Muscle of leg (tissue), 11 donors: Measurements from ENCODE around the gene FKBP2. TPM values are rescaled to one million over a fixed set of nuclear protein-coding genes. Genes with fewer than 3 reads are reported as not detected.

Experiments
- DNase-seq: peaks from one replicate; pipeline ENCODE4 v3.0.0; 2013
- H3K27ac ChIP-seq: one replicate; pipeline ENCODE4 v1.5.1; 2013; ENCODE audit warnings: mild to moderate bottlenecking, low read length, control low read depth
- H3K27me3 ChIP-seq: one replicate; pipeline ENCODE4 v1.6.1; 2013; ENCODE audit warnings: low read length; ENCODE audit not compliant: control insufficient read depth, insufficient read depth
- H3K36me3 ChIP-seq: one replicate; pipeline ENCODE4 v1.6.1; 2013; ENCODE audit warnings: low read length; ENCODE audit not compliant: control insufficient read depth, insufficient read depth
- H3K4me1 ChIP-seq: one replicate; pipeline ENCODE4 v1.6.1; 2013; ENCODE audit warnings: low read length; ENCODE audit not compliant: control insufficient read depth, insufficient read depth
- H3K4me3 ChIP-seq: one replicate; pipeline ENCODE4 v1.5.1; 2013; ENCODE audit warnings: low read length, control low read depth
- H3K9me3 ChIP-seq: replicated peaks from 2 replicates; pipeline ENCODE4 v1.6.1; 2013; ENCODE audit warnings: low read depth, low read length; ENCODE audit not compliant: control insufficient read depth
- WGBS: methylation state at CpG from one replicate; pipeline ENCODE4 v1.1.5; 2013; ENCODE audit warnings: missing lambda C conversion rate; ENCODE audit not compliant: insufficient coverage; 5-methylcytosine and 5-hydroxymethylcytosine counted together
- polyA plus RNA-seq, 8 donors: library from polyadenylated mRNA; unstranded; fragments of 120-200 nt; gene quantifications; one replicate each; pipeline versions ENCODE4 v1.2.1 to v1.2.3, GENCODE V29; 2013; ENCODE audit warnings: inconsistent platforms in 1 of 8, low replicate concordance in 1 of 8; ENCODE audit not compliant: insufficient read length in 8 of 8, insufficient read depth in 1 of 8
- total RNA-seq: library from RNA; stranded (reverse); fragments of 120-200 nt; gene quantifications from one replicate; pipeline ENCODE4 v1.2.4, GENCODE V29; 2013

Gene FKBP2
- total and polyA plus RNA-seq, 9 donors = 40.4 to 60.6 (median 53.8) TPM

DNA sequence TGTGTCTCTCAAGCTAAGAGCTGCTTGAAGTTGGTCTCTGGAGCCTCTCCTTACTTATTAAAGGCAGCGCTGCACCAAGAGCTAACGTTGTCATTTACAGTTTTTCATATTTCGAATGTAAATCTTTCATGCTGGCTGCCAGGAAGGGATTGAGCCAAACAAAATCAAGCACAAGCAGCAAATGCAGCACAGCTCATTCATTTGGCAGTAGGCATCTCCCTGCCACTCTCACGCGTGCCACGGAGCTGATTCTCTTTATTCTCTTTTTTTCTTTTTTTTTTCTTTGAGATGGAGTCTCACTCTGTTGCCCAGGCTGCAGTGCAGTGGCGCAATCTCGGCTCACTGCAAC is 8.0 kb upstream of the FKBP2 start:
- WGBS = 83% methylated on average over 5 of the region's 8 CpGs
- Histone ChIP-seq H3K4me1 (peaks cover 50% of the 10 kb centered on the region), H3K9me3 (no peaks in the 10 kb centered on the region), H3K27me3 (no peaks in the 10 kb centered on the region), H3K36me3 (peaks cover 17% of the 10 kb centered on the region), H3K27ac (no peak overlapping the region), H3K4me3 (no peak overlapping the region)
- peak; percentile 15 for DNase-seq

- peaks cover 57% of the 10 kb centered on the region for H3K4me1 ChIP-seq
- peaks cover 27% of the 10 kb centered on the region for H3K36me3 ChIP-seq
- DNase-seq = peak; percentile 84
- no peaks in the 10 kb centered on the region for H3K9me3 ChIP-seq
- H3K27ac ChIP-seq = peak within 1 kb of the TSS; percentile 70
- no peaks in the 10 kb centered on the region for H3K27me3 ChIP-seq
- 3% methylated on average over 37 of the region's 62 CpGs for WGBS
- H3K4me3 ChIP-seq = peak within 1 kb of the TSS; percentile 56
Measured at GRCh38 chr11:64233913-64234586, 6.8 kb upstream of the FKBP2 start, which contains the start of gene VEGFB. Gene VEGFB (plus strand): TSS chr11:64234584. CDS start chr11:64234834, 250 bp downstream.

DNA sequence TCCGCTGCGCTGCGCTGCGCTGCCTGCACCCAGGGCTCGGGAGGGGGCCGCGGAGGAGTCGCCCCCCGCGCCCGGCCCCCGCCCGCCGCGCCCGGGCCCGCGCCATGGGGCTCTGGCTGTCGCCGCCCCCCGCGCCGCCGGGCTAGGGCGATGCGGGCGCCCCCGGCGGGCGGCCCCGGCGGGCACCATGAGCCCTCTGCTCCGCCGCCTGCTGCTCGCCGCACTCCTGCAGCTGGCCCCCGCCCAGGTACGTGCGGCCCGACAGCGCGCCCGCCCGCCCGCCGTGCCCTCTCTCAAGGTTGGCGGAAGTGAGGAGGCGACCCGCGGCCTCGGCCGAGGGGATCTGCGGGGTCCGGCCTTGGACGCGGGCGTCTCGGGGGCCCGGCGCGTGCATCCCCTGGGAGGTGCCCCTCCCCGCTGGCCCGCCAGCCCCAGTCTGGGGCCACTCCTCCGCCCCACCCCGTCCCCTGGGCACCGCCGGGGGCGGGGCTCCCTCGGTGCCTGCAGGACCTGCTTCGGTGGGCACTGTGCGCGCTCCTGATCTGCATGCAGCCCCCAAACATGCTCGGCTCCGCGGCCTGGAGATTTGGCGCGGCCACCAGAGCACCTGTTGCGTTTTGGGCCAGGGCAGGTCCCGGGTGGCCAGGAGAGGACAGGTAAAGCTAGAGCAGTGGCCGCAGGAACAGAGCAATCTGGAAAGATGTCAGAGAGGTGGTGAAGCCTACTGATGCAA is 6.1 kb upstream of the FKBP2 start:
- under 1% methylated on average over 80 of the region's 80 CpGs for WGBS
- Histone ChIP-seq H3K27me3 (no peaks in the 10 kb centered on the region), H3K27ac (peak overlapping the region; percentile 55), H3K36me3 (peaks cover 27% of the 10 kb centered on the region), H3K4me3 (peak overlapping the region; percentile 53), H3K9me3 (no peaks in the 10 kb centered on the region), H3K4me1 (peaks cover 52% of the 10 kb centered on the region)
- DNase-seq = peak; percentile 58

DNA sequence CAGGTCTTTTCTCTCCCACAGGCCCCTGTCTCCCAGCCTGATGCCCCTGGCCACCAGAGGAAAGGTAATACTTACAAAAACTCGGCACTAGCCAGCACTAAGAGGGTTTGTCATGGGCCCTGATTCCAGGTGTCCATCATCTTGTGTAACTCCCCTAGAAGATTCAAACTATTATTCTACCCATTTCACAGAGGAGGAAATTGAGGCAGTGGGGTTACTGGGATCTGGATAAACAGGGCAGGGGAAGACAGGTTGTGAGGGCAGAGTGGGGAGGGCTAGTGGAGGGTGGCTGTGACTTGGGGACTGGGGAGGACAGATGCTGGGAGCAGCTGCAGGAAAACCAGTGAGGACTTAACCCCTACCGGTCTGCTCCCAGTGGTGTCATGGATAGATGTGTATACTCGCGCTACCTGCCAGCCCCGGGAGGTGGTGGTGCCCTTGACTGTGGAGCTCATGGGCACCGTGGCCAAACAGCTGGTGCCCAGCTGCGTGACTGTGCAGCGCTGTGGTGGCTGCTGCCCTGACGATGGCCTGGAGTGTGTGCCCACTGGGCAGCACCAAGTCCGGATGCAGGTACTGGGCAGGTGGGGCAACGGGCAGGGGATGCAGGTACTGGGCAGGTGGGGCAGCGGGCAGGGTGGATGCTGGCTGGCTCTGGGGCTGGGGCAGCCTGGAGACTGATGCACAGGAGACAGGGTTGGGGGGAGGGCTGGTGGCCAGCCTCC is 5.3 kb upstream of the FKBP2 start:
- H3K9me3 ChIP-seq = no peaks in the 10 kb centered on the region
- H3K4me3 ChIP-seq = peak overlapping the region; percentile 53
- H3K4me1 ChIP-seq = peaks cover 58% of the 10 kb centered on the region
- 88% methylated on average over 11 of the region's 12 CpGs for WGBS
- H3K27ac ChIP-seq = peak overlapping the region; percentile 55
- peaks cover 29% of the 10 kb centered on the region for H3K36me3 ChIP-seq
- no peaks in the 10 kb centered on the region for H3K27me3 ChIP-seq
- peak; percentile 32 for DNase-seq

- peak; percentile 21 for DNase-seq
- Histone ChIP-seq H3K4me3 (no peak overlapping the region), H3K4me1 (peaks cover 52% of the 10 kb centered on the region), H3K9me3 (no peaks in the 10 kb centered on the region), H3K36me3 (peaks cover 30% of the 10 kb centered on the region), H3K27me3 (no peaks in the 10 kb centered on the region), H3K27ac (no peak overlapping the region)
- 80% methylated on average over 5 of the region's 12 CpGs for WGBS
Measured at GRCh38 chr11:64237484-64237951, 3.4 kb upstream of the FKBP2 start.

- Histone ChIP-seq H3K4me3 (no peak overlapping the region), H3K27ac (no peak overlapping the region), H3K36me3 (peaks cover 34% of the 10 kb centered on the region), H3K9me3 (no peaks in the 10 kb centered on the region), H3K27me3 (no peaks in the 10 kb centered on the region), H3K4me1 (peaks cover 55% of the 10 kb centered on the region)
- 93% methylated on average over 8 of the region's 9 CpGs for WGBS
- DNase-seq = peak; percentile 21
Measured at GRCh38 chr11:64238076-64238475, 2.8 kb upstream of the FKBP2 start.

DNA sequence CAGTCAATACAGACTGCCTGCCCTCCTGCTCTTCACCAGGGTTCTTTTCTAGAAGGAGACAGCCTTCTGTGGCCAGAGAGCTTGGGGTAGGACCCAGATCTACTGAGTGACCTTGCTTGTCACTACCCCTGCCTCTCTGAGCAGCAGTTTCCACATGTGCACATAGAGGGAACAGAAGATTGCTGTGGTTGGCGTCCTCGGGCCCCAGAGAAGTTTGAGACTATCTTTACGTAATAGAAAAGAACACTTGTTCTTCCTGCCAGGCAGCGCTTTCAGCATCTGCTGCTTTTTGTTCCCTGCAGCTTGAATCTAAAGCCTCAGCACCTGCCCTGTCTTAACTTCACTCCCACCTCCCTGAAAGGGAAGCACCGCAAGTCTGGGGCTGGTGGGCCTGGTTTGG is 1.9 kb upstream of the FKBP2 start:
- WGBS = 85% methylated on average over 3 of the region's 5 CpGs
- peak overlapping the region; percentile 62 for H3K27ac ChIP-seq
- no peak overlapping the region for H3K4me3 ChIP-seq
- H3K9me3 ChIP-seq = no peaks in the 10 kb centered on the region
- H3K36me3 ChIP-seq = peaks cover 43% of the 10 kb centered on the region
- DNase-seq = no peak
- peaks cover 56% of the 10 kb centered on the region for H3K4me1 ChIP-seq
- H3K27me3 ChIP-seq = no peaks in the 10 kb centered on the region

- H3K4me3 ChIP-seq = peak overlapping the region; percentile 86
- DNase-seq = peak; percentile 74
- peaks cover 63% of the 10 kb centered on the region for H3K4me1 ChIP-seq
- peaks cover 49% of the 10 kb centered on the region for H3K36me3 ChIP-seq
- WGBS = 85% methylated on average over 8 of the region's 11 CpGs
- no peaks in the 10 kb centered on the region for H3K9me3 ChIP-seq
- H3K27ac ChIP-seq = peak overlapping the region; percentile 100
- no peaks in the 10 kb centered on the region for H3K27me3 ChIP-seq
Measured at GRCh38 chr11:64239662-64240434, 1.0 kb upstream of the FKBP2 start.

DNA sequence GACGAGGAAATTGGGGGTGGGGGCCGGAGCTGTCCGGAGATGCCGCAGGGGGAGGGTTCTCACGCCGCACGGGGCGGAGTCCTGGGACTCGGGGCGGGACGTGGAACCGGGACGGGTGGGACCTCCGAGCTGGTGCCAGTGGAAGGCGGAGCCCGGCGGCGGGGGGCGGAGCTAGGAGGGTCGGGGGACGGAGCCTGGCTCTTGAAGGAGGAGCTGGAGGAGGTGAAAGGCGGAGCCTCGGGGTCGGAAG is 271 bp downstream of the FKBP2 start:
- Histone ChIP-seq H3K9me3 (no peaks in the 10 kb centered on the region), H3K27ac (peak overlapping the region; percentile 100), H3K36me3 (peaks cover 49% of the 10 kb centered on the region), H3K4me1 (peaks cover 65% of the 10 kb centered on the region), H3K4me3 (peak overlapping the region; percentile 86), H3K27me3 (no peaks in the 10 kb centered on the region)
- WGBS = 2% methylated on average over 18 of the region's 24 CpGs
- peak; percentile 99 for DNase-seq
